Endothelial cell (in vitro differentiated cells): Measurements from ENCODE around the gene ZNF555. TPM values are rescaled to one million over a fixed set of nuclear protein-coding genes. Genes with fewer than 3 reads are reported as not detected.
"Not testable (repeated sequence)": the region's sequence is repeated elsewhere in the genome, so short reads cannot be mapped to it uniquely, and the experiment has no call there.

Source experiments
- DNase-seq: peaks from one replicate; pipeline ENCODE4 v3.0.0; 2021; ENCODE audit warnings: low spot score
- H3K27ac Mint-ChIP-seq: one replicate; pipeline ENCODE4 v1.8.0; 2021; ENCODE audit warnings: mixed read lengths, inconsistent platforms; ENCODE audit not compliant: unreplicated experiment
- H3K27me3 Mint-ChIP-seq: one replicate; pipeline ENCODE4 v1.8.0; 2021; ENCODE audit warnings: mild to moderate bottlenecking, moderate library complexity, mixed read lengths, inconsistent platforms; ENCODE audit not compliant: unreplicated experiment
- H3K36me3 Mint-ChIP-seq: one replicate; pipeline ENCODE4 v1.8.0; 2021; ENCODE audit warnings: mild to moderate bottlenecking, low read depth, mixed read lengths, inconsistent platforms; ENCODE audit not compliant: unreplicated experiment
- H3K4me1 Mint-ChIP-seq: one replicate; pipeline ENCODE4 v1.8.0; 2021; ENCODE audit warnings: mild to moderate bottlenecking, mixed read lengths, inconsistent platforms; ENCODE audit not compliant: unreplicated experiment
- H3K4me3 Mint-ChIP-seq: one replicate; pipeline ENCODE4 v1.8.0; 2021; ENCODE audit warnings: mild to moderate bottlenecking, mixed read lengths, inconsistent platforms; ENCODE audit not compliant: unreplicated experiment
- H3K9me3 Mint-ChIP-seq: one replicate; pipeline ENCODE4 v1.8.0; 2021; ENCODE audit warnings: mixed read lengths, inconsistent platforms; ENCODE audit not compliant: unreplicated experiment
- total RNA-seq: library from RNA; stranded (reverse); fragmentation: NEBNext Ultra II Directional; extraction: Animal tissue kit (Norgen Biotek cat#: 25700); gene quantifications from one replicate; pipeline ENCODE4 v1.2.1, GENCODE V29; 2021; ENCODE audit not compliant: unreplicated experiment
- TF ChIP-seq, protein P1 (sequence below): fragments of 200-600 bp; sonication (generic); IDR thresholded peaks from one replicate; pipeline ENCODE4 v1.5.0; 2021; ENCODE audit warnings: antibody characterized with exemption; ENCODE audit not compliant: unreplicated experiment

Gene ZNF555
- total RNA-seq, 1 donor from 2014 or later, result 13.9 TPM

DNA sequence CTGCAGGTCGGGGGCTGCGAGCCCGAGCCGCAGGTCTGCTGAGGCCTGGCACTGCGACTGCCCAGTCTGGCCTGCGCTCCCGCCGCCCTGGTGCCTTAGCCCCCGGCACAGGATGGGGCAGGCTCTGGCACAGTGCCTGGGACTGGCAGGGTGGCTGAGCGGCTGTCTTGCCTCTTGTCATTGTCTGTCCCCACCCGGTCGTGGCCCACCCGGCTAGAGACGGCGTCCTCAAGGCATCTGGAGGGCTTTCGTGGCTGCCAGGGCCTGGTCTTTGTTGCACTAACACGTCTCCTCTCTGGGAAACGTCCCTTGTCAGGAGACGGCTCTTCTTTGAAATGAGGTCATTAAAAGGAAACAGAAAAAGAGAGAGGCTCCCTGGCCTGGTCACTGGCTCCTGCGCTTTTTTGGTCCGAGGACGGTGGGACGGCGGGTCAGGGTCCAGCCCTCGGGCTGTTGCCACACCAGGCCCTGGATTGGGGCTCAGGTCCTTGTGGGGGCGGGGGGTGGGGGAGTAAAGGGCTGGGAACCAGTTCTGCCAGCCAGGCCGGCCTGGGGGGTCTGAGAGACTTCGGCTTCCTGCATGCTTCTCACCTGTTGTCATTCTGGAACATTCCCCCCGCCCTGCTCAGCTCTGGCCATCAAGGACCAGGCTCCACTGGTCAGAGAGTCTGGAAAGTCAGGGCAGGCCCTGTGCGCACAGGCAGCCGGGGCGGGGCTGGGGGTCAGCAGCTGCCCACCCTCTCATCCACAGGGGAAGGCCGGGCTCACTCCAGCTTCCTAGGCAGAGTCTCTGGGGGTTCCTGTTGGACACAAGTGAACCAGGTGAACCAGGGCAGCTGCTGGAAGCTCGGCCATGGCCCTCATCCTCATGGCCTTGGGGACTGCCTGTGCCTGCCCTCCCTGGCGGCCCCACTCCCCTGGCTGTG is 27.8 kb upstream of the ZNF555 start:
- TF ChIP-seq, protein P1, sequence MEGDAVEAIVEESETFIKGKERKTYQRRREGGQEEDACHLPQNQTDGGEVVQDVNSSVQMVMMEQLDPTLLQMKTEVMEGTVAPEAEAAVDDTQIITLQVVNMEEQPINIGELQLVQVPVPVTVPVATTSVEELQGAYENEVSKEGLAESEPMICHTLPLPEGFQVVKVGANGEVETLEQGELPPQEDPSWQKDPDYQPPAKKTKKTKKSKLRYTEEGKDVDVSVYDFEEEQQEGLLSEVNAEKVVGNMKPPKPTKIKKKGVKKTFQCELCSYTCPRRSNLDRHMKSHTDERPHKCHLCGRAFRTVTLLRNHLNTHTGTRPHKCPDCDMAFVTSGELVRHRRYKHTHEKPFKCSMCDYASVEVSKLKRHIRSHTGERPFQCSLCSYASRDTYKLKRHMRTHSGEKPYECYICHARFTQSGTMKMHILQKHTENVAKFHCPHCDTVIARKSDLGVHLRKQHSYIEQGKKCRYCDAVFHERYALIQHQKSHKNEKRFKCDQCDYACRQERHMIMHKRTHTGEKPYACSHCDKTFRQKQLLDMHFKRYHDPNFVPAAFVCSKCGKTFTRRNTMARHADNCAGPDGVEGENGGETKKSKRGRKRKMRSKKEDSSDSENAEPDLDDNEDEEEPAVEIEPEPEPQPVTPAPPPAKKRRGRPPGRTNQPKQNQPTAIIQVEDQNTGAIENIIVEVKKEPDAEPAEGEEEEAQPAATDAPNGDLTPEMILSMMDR, result no peak
- H3K27ac Mint-ChIP-seq, result no peak overlapping the region
- H3K4me1 Mint-ChIP-seq, result no peaks in the 10 kb centered on the region
- H3K4me3 Mint-ChIP-seq, result no peak overlapping the region
- H3K9me3 Mint-ChIP-seq, result no peaks in the 10 kb centered on the region
- peaks cover 8% of the 10 kb centered on the region for H3K36me3 Mint-ChIP-seq
- H3K27me3 Mint-ChIP-seq, result peaks cover 2% of the 10 kb centered on the region
- no peak for DNase-seq

DNA sequence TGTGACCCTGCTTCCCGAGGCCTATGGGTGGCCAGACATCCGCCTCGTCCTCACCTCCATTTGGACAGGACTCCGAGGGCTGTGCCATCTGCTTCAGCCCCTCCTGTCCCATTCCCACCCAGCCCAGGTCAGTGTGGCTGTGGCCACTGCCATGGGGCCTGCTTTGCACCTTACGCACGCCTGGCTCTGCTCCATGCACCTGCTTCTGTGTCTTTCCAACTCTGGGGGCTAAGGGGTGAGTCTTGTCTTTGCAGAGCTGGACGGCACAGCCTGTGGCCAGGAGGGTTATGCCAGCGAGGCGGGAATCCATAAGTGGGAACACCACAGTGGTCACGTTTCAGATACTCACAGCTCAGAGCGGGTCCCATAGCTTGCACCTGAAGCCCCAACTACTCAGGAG is 26.8 kb upstream of the ZNF555 start:
- no peak overlapping the region for H3K4me3 Mint-ChIP-seq
- H3K4me1 Mint-ChIP-seq, result no peaks in the 10 kb centered on the region
- DNase-seq, result no peak
- no peaks in the 10 kb centered on the region for H3K9me3 Mint-ChIP-seq
- H3K27ac Mint-ChIP-seq, result no peak overlapping the region
- TF ChIP-seq, protein P1, result no peak
- no peaks in the 10 kb centered on the region for H3K36me3 Mint-ChIP-seq
- peaks cover 2% of the 10 kb centered on the region for H3K27me3 Mint-ChIP-seq

DNA sequence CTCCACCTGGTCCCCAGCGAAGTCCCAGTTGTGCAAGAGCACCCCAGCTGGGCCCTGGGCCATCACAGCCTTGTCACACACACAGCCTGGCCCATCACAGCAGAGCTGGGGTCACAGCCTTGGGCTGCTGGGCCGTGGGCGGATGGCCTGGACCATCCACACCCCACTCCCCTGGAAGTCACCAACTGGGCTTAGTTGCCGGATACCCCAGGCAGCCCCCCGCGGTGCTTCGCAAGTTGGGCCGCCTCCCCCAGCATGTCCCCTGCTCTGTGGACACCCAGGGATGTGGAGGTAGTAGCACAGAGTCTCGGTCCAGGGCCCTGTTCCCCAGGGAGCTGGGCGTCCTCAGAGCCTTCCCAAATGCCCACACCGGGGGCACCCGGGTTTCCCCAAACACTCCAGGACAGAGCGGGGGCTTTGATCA is 26.1 kb upstream of the ZNF555 start:
- no peaks in the 10 kb centered on the region for H3K9me3 Mint-ChIP-seq
- H3K27ac Mint-ChIP-seq, result no peak overlapping the region
- no peak for DNase-seq
- H3K4me1 Mint-ChIP-seq, result no peaks in the 10 kb centered on the region
- H3K4me3 Mint-ChIP-seq, result no peak overlapping the region
- TF ChIP-seq, protein P1, result no peak
- H3K27me3 Mint-ChIP-seq, result peaks cover 2% of the 10 kb centered on the region
- H3K36me3 Mint-ChIP-seq, result no peaks in the 10 kb centered on the region

DNA sequence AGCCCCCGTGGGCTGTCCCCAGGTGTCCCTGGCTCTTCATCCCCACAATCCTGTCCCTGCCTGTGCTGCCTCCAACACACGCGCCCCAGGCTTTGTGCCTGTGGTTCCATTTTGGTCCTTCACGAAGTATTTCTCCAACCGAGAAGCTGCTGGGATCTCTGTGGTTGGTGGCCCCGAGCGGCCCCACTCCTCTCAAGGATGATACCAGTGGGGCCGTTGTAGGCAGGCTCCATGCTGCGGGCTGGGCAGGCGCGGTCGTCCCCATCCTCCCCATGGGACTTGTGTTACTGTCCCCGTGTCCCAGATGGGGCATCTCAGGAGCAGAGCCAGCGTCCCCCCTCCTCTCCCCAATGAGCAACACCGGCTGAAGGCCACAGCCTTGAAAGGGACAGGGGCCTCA is 25.4 kb upstream of the ZNF555 start:
- H3K27me3 Mint-ChIP-seq, result peaks cover 4% of the 10 kb centered on the region
- H3K4me1 Mint-ChIP-seq, result no peaks in the 10 kb centered on the region
- no peak for DNase-seq
- no peaks in the 10 kb centered on the region for H3K36me3 Mint-ChIP-seq
- TF ChIP-seq, protein P1, result no peak
- no peak overlapping the region for H3K27ac Mint-ChIP-seq
- no peaks in the 10 kb centered on the region for H3K9me3 Mint-ChIP-seq
- no peak overlapping the region for H3K4me3 Mint-ChIP-seq

DNA sequence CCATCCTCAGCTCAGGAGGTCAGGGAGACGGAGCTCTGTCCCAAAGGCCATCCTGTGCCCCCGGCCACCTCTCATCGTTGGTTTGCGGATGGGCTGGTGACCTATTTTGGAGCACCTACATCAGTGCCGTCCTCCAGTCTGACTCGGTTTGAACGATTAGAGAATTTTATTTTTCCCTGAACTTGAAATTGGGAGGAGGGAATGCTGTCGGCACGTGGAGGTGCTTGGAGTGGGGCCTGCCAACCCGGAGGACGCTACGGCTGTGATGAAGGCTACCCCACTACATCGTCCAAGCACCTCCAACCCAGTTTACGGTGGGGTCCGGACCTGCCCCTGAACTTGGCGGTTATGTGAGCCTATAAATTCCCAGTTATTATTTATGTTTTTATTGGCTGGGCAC is 24.6 kb upstream of the ZNF555 start:
- H3K36me3 Mint-ChIP-seq, result no peaks in the 10 kb centered on the region
- H3K27me3 Mint-ChIP-seq, result peaks cover 6% of the 10 kb centered on the region
- DNase-seq, result no peak
- no peaks in the 10 kb centered on the region for H3K9me3 Mint-ChIP-seq
- no peaks in the 10 kb centered on the region for H3K4me1 Mint-ChIP-seq
- H3K27ac Mint-ChIP-seq, result no peak overlapping the region
- TF ChIP-seq, protein P1, result no peak
- no peak overlapping the region for H3K4me3 Mint-ChIP-seq

DNA sequence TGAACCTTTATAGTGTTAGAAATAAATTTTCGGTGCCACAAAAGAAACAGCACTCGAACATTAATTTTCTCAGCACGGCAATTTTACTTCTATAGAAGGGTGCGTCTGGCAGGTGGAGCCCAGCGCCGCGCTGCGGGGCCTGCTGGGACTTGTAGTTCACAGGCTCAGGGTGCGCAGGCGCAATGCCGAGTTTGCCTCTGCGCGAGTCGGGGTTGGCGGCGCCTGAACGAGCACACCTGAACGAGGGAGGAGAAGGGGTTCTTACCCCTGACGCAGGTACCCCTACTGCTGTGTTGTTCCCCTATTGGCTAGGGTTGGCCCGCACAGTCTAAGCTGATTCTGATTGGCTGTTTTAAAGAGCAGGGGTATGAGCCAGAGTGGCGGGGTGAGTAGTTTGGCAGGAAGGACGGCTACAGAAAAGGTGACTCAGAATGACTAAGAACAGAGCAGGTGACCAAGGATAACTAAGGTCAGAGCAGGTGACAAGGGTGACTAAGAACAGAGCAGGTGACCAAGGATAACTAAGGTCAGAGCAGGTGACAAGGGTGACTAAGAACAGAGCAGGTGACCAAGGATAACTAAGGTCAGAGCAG is 23.9 kb upstream of the ZNF555 start:
- H3K9me3 Mint-ChIP-seq, H3K4me3 Mint-ChIP-seq, H3K4me1 Mint-ChIP-seq, H3K36me3 Mint-ChIP-seq, DNase-seq, H3K27ac Mint-ChIP-seq: not testable (repeated sequence)
- H3K27me3 Mint-ChIP-seq, result peaks cover 11% of the 10 kb centered on the region
